Cardiac muscle cell (in vitro differentiated cells and primary cell): ENCODE results near the gene DDR1. TPM values are rescaled to one million over a fixed set of nuclear protein-coding genes. Genes with fewer than 3 reads are reported as not detected.

Experiments
- DNase-seq, 2 donors: peaks; one replicate each; pipeline versions ENCODE4 v3.0.0 to v3.0.0-alpha.2; 2010 to 2017; ENCODE audit warnings: low read depth in 1 of 2, low spot score in 1 of 2
- H3K27ac ChIP-seq: fragments of 200-600 bp; sonication (generic); 2 replicates; pipeline ENCODE4 v1.5.1; 2016
- H3K27me3 ChIP-seq: fragments of 200-600 bp; sonication (generic); 2 replicates; pipeline ENCODE4 v1.6.0; 2016; ENCODE audit warnings: control low read depth
- H3K36me3 ChIP-seq: fragments of 200-600 bp; sonication (generic); 2 replicates; pipeline ENCODE4 v1.5.1; 2016; ENCODE audit warnings: control low read depth
- H3K4me1 ChIP-seq: fragments of 200-600 bp; sonication (generic); 2 replicates; pipeline ENCODE4 v1.8.1; 2017; ENCODE audit warnings: low read depth, mild to moderate bottlenecking, mixed run types
- H3K4me3 ChIP-seq: fragments of 200-600 bp; sonication (generic); 2 replicates; pipeline ENCODE4 v1.5.1; 2016; ENCODE audit warnings: mild to moderate bottlenecking
- H3K9me3 ChIP-seq: fragments of 200-600 bp; sonication (generic); 2 replicates; pipeline ENCODE4 v1.5.1; 2017; ENCODE audit warnings: low read depth, mild to moderate bottlenecking, control low read depth
- CTCF ChIP-seq: IDR thresholded peaks from 2 replicates; pipeline ENCODE4 v1.5.1; 2012; ENCODE audit warnings: low read depth, mild to moderate bottlenecking, low read length
- polyA plus RNA-seq: library from polyadenylated mRNA; unstranded; fragments of >200 nt; fragmentation: Nextera tagmentation; extraction: Ambion mirVana; gene quantifications from 2 replicates; pipeline ENCODE4 v1.2.1, GENCODE V29; 2016
- total RNA-seq: library from RNA; depleted of rRNA; stranded (reverse); fragments of >200 nt; gene quantifications from 2 replicates; pipeline ENCODE4 v1.2.3, GENCODE V29; 2016

Gene DDR1
- total and polyA plus RNA-seq, 2 experiments from 2014 or later = 108 to 136 TPM

DNA sequence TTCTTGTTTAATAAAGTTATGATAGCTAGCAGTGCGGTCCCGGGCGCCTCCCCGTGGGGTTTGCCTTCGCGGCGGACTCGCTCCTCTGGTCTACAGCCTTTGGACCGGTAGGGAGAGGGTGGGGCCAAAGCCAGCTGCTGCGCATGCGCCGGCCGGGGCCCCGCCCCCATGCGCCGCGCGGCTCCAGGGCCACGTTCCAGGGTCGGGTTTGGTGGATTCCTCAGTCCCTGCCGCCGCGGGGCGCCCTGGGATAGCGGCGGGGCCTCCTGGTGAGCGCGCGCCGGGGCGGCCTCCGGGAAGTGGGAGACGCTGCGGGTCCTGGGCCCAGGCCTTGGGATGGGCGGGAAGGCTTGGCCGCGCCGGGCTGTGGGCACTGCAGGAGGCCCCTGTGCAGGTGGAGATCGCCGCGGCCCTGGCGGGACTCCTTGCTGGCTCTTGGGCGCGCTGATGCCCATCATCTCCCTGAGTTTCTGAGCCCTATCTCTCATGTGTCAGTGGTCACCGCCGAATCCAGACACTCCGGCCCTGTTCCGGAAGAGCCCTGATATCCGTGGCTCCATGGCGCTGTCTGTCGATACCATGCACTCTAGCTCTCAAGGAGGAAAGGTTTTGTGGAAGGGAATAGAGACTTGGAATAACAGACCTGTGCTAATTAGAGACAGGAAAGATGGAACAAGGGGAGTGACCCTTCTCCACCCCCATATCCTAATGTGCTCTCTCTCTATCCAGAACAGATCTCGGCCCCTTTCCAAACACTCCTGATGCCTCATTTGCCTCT, 29.9 kb downstream of the DDR1 start, which contains the start of gene VARS2:
VARS2 (plus strand) TSS at position 163 of the 778 bp plus-strand sequence; CDS start at position 762, 599 bp downstream.
- H3K4me3 ChIP-seq = peak within 1 kb of the TSS; percentile 27
- DNase-seq = peak; percentile 94 to 96
- peak; percentile 51 for TF ChIP-seq CTCF
- H3K9me3 ChIP-seq = no peaks in the 10 kb centered on the region
- peaks cover 21% of the 10 kb centered on the region for H3K4me1 ChIP-seq
- H3K36me3 ChIP-seq = peaks cover 16% of the 10 kb centered on the region
- H3K27me3 ChIP-seq = no peaks in the 10 kb centered on the region
- peak within 1 kb of the TSS; percentile 90 for H3K27ac ChIP-seq

- TF ChIP-seq CTCF = no peak
- peak in 1 of 2 donors; percentile 24 for DNase-seq
- Histone ChIP-seq H3K4me3 (peak overlapping the region; percentile 27), H3K27me3 (no peaks in the 10 kb centered on the region), H3K9me3 (no peaks in the 10 kb centered on the region), H3K4me1 (peaks cover 21% of the 10 kb centered on the region), H3K36me3 (peaks cover 16% of the 10 kb centered on the region), H3K27ac (peak overlapping the region; percentile 90)
These were observed 30.7 kb downstream of the DDR1 start for GRCh38 chr6:30914854-30915590.

DNA sequence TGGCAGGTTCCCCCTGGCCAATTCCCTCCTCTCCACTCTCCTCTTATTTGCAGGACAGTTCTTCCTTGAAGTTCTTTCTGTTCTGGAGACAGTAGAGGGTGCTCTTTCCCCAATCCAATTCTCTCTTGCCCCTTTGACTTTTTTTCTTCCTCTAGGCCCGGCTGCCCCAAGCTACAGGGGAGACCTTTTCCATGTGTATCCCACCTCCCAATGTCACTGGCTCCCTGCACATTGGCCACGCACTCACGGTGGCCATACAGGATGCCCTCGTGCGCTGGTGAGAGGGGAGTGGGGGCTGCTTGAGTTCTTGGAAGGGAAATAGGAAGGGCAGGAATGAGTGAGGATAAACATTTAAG, 31.2 kb downstream of the DDR1 start:
- peaks cover 18% of the 10 kb centered on the region for H3K36me3 ChIP-seq
- DNase-seq = peak; percentile 75 to 81
- no peaks in the 10 kb centered on the region for H3K27me3 ChIP-seq
- peak overlapping the region; percentile 90 for H3K27ac ChIP-seq
- H3K4me1 ChIP-seq = peaks cover 21% of the 10 kb centered on the region
- no peak overlapping the region for H3K4me3 ChIP-seq
- H3K9me3 ChIP-seq = no peaks in the 10 kb centered on the region
- peak; percentile 70 for TF ChIP-seq CTCF

- Histone ChIP-seq H3K4me1 (peaks cover 21% of the 10 kb centered on the region), H3K4me3 (no peak overlapping the region), H3K36me3 (peaks cover 10% of the 10 kb centered on the region), H3K27ac (no peak overlapping the region), H3K27me3 (no peaks in the 10 kb centered on the region), H3K9me3 (no peaks in the 10 kb centered on the region)
- DNase-seq = no peak
- TF ChIP-seq CTCF = no peak
These were observed 32.7 kb downstream of the DDR1 start for GRCh38 chr6:30917041-30917440.

GRCh38 chr6:30917487-30917886, 33.2 kb downstream of the DDR1 start:
- Histone ChIP-seq H3K9me3 (no peaks in the 10 kb centered on the region), H3K4me1 (peaks cover 21% of the 10 kb centered on the region), H3K27ac (no peak overlapping the region), H3K36me3 (peaks cover 10% of the 10 kb centered on the region), H3K4me3 (no peak overlapping the region), H3K27me3 (no peaks in the 10 kb centered on the region)
- no peak for TF ChIP-seq CTCF
- no peak for DNase-seq
